ENCODE results near the gene FYTTD1.

GRCh38 chr3:197787412-197787811 is 37.7 kb downstream of the FYTTD1 start:
- TF ChIP-seq CTCF (IDR thresholded peaks at IDR 0.05), result no peak
- TF ChIP-seq ZFX (IDR thresholded peaks at IDR 0.05; ENCODE audit: borderline replicate concordance), result no peak
